Anterior cingulate cortex (tissue), 58 donors: ENCODE measurements around the gene CFAP65.

Experiments
- DNase-seq, 58 donors: peaks; one replicate each; lab custom pipeline; 2025; lab: John Stamatoyannopoulos, UW

The CFAP65 gene

GRCh38 chr2:219035942-219036341 lies 5.4 kb downstream of the CFAP65 start:
- DNase-seq, result no peak

- no peak for DNase-seq
These were observed 6.5 kb downstream of the CFAP65 start for GRCh38 chr2:219034823-219035222.

- no peak for DNase-seq
These were observed 9.1 kb downstream of the CFAP65 start for GRCh38 chr2:219032051-219032745.

GRCh38 chr2:219031005-219031738 lies 10.1 kb downstream of the CFAP65 start:
- DNase-seq, result no peak

GRCh38 chr2:219030177-219030940 lies 11.0 kb downstream of the CFAP65 start:
- DNase-seq, result no peak

GRCh38 chr2:219029829-219030165 lies 11.5 kb downstream of the CFAP65 start:
- DNase-seq, result peak in 55 of 58 donors; percentile 27 to 91 (median 67)

GRCh38 chr2:219028996-219029828 lies 12.1 kb downstream of the CFAP65 start:
- DNase-seq, result peak in 1 of 58 donors; percentile 7

- DNase-seq, result no peak
These were observed 13.2 kb downstream of the CFAP65 start for GRCh38 chr2:219028141-219028540.

GRCh38 chr2:219027511-219028055 lies 13.7 kb downstream of the CFAP65 start:
- no peak for DNase-seq

GRCh38 chr2:219026946-219027345 lies 14.4 kb downstream of the CFAP65 start:
- DNase-seq, result no peak

GRCh38 chr2:219025637-219026585 lies 15.4 kb downstream of the CFAP65 start:
- peak in 49 of 58 donors; percentile 4 to 89 (median 62) for DNase-seq

GRCh38 chr2:219024059-219024458 lies 17.3 kb downstream of the CFAP65 start:
- no peak for DNase-seq

- no peak for DNase-seq
These were observed 18.2 kb downstream of the CFAP65 start for GRCh38 chr2:219023045-219023605.

GRCh38 chr2:219022616-219023015 lies 18.7 kb downstream of the CFAP65 start:
- no peak for DNase-seq

- no peak for DNase-seq
These were observed 19.3 kb downstream of the CFAP65 start for GRCh38 chr2:219022041-219022440.

- no peak for DNase-seq
These were observed 19.7 kb downstream of the CFAP65 start for GRCh38 chr2:219021591-219021990.

- DNase-seq, result no peak
These were observed 20.5 kb downstream of the CFAP65 start for GRCh38 chr2:219020604-219021365.

GRCh38 chr2:219019436-219019835 lies 21.9 kb downstream of the CFAP65 start:
- no peak for DNase-seq
